AG04449 (cell line): ENCODE measurements around the gene TOGARAM1.

ENCODE experiments used
- CTCF ChIA-PET: fragments of 350-600 bp; formaldehyde crosslinking; extraction: SDS; loops from one replicate; lab custom pipeline; 2021; ENCODE audit warnings: antibody characterized with exemption; lab: Yijun Ruan, JAX
- POLR2A ChIA-PET: fragments of 400-600, 350-600 bp; formaldehyde crosslinking; extraction: SDS; loops from one replicate; lab custom pipeline; 2020; ENCODE audit warnings: antibody characterized with exemption, inconsistent platforms; lab: Yijun Ruan, JAX
- DNase-seq: peaks from one replicate; pipeline ENCODE4 v3.0.0-alpha.2; 2010; ENCODE audit warnings: low read depth, low spot score
- H3K4me3 ChIP-seq: 2 replicates; pipeline ENCODE4 v1.5.1; 2011; ENCODE audit warnings: low read depth, mild to moderate bottlenecking, control low read depth, low read length
- TF ChIP-seq, protein P1 (sequence below): IDR thresholded peaks from one replicate; pipeline ENCODE4 v1.5.1; 2011; ENCODE audit warnings: mild to moderate bottlenecking, moderate library complexity, low read length, control low read depth, inconsistent platforms; ENCODE audit not compliant: insufficient read depth; ENCODE audit errors: missing control alignments

The TOGARAM1 gene

DNA sequence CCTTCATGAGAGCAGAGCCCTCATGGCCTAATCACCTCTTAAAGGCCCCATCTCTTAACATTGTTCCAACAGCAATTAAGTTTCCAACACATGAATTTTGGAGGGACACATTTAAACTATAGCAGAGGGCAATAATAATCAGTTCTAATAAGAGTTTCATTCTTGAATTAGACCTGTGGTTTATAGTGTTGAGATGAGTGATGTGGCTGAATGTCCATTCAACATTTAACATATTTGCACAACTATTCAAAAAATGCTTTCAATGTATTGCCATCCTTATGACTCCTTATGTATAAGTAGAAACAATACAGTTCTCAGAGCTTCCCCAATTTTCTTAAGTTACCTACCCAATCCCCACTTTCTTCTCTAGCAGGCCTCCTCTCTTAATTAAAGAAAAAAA is 21.8 kb upstream of the TOGARAM1 start:
- TF ChIP-seq, protein P1, sequence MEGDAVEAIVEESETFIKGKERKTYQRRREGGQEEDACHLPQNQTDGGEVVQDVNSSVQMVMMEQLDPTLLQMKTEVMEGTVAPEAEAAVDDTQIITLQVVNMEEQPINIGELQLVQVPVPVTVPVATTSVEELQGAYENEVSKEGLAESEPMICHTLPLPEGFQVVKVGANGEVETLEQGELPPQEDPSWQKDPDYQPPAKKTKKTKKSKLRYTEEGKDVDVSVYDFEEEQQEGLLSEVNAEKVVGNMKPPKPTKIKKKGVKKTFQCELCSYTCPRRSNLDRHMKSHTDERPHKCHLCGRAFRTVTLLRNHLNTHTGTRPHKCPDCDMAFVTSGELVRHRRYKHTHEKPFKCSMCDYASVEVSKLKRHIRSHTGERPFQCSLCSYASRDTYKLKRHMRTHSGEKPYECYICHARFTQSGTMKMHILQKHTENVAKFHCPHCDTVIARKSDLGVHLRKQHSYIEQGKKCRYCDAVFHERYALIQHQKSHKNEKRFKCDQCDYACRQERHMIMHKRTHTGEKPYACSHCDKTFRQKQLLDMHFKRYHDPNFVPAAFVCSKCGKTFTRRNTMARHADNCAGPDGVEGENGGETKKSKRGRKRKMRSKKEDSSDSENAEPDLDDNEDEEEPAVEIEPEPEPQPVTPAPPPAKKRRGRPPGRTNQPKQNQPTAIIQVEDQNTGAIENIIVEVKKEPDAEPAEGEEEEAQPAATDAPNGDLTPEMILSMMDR, result no peak
- DNase-seq, result no peak
- H3K4me3 ChIP-seq, result no peak overlapping the region
- POLR2A ChIA-PET, result no interaction called here
- CTCF ChIA-PET, result no interaction called here

DNA sequence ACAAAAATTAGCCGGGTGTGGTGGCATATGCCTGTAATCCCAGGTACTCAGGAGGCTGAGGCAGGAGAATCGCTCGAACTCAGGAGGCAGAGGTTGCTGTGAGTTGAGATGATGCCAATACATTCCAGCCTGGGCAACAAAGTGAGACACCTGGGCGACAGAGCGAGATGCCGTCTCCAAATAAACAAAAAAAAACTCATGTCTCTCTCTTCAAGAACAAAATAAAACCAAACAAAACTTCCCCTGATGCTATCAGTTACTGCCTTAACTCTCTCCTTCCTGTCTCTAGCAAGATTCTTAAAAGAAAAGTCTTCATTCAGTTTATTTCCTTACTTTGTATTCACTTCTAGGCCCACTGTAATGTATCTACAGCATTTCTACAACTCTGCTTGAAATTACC is 21.0 kb upstream of the TOGARAM1 start:
- ChIA-PET POLR2A (no interaction called here), CTCF (no interaction called here)
- TF ChIP-seq, protein P1, result no peak
- DNase-seq, result no peak
- H3K4me3 ChIP-seq, result no peak overlapping the region

- H3K4me3 ChIP-seq, result no peak overlapping the region
- no peak for DNase-seq
- TF ChIP-seq, protein P1, result no peak
- ChIA-PET POLR2A (no interaction called here), CTCF (interaction anchor here (0.9 kb wide), 1 partner anchor 327 kb away, joined by 3 read pairs; no protein-coding TSS in a partner anchor)
Observed at GRCh38 chr14:44941591-44941990, 20.4 kb upstream of the TOGARAM1 start.

DNA sequence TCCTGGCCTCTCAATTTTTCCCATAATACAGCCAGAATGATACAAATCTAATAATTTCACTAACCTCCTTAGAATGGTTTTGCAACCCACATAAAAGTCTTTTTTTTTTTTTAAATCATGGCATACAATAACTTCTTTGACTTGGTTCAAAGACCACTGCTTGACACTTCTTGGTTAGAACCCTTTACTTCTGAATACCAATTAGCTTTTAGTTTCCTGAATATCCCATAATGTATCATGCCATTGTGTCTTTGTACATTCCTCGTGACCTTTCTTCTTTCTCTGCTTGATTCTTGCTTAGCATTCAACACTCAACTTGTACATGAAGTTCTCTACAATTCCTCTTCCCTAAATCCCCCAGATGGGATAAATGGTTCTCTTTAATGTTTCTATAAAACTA is 19.6 kb upstream of the TOGARAM1 start:
- POLR2A ChIA-PET, result no interaction called here
- CTCF ChIA-PET, result interaction anchor here (1.1 kb wide), 1 partner anchor 13 kb away, joined by 3 read pairs; no protein-coding TSS in a partner anchor
- DNase-seq, result no peak
- H3K4me3 ChIP-seq, result no peak overlapping the region
- TF ChIP-seq, protein P1, result no peak

GRCh38 chr14:44944107-44944506 is 17.9 kb upstream of the TOGARAM1 start:
- ChIA-PET CTCF (no interaction called here), POLR2A (no interaction called here)
- TF ChIP-seq, protein P1, result no peak
- H3K4me3 ChIP-seq, result no peak overlapping the region
- no peak for DNase-seq

DNA sequence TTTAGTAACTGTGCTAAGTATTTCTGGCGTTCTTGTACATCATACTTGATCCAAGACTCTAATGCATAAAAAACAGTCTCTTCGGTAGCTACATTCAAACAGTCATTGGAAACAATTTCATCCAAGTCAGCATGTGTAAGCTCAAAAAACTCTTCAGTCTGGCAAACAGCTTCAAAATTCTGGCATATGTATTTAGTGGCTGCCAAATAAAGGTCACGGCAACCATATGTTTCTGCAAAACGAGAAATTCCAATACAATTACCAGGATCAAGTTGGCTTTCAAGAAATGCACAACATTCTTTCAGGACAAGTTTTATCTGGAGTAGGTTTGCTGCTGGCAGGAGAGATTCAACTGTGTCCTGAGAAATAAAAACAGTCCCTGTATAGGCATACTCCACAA is 16.7 kb upstream of the TOGARAM1 start:
- CTCF ChIA-PET, result interaction anchor here (1.3 kb wide), 1 partner anchor 14 kb away, joined by 3 read pairs; no protein-coding TSS in a partner anchor
- no peak overlapping the region for H3K4me3 ChIP-seq
- peak; percentile 87 for DNase-seq
- POLR2A ChIA-PET, result interaction anchor here (1.1 kb wide), 1 partner anchor 17 kb away, joined by 5 read pairs; the partner anchor contains the start of genes KLHL28 and TOGARAM1
- TF ChIP-seq, protein P1, result no peak
